H1 (cell line): ENCODE results near the gene PHGDH. TPM values are rescaled to one million over a fixed set of nuclear protein-coding genes. Genes with fewer than 3 reads are reported as not detected.

Experiments used
- CTCF ChIA-PET: fragments of 300-600 bp; sonication (Branson Sonifier 250); formaldehyde crosslinking; loops from one replicate; lab custom pipeline; 2021; ENCODE audit not compliant: partially characterized antibody; lab: Charles Lee
- POLR2A ChIA-PET: fragments of 300-600 bp; sonication (Branson Sonifier 250); formaldehyde crosslinking; loops from one replicate; lab custom pipeline; 2021; ENCODE audit warnings: inconsistent platforms; ENCODE audit not compliant: partially characterized antibody; lab: Charles Lee
- DNase-seq, 2 experiments: peaks; one replicate each; pipeline versions ENCODE4 v3.0.0 to v3.0.0-alpha.2; 2010 to 2022; ENCODE audit warnings: low spot score in 2 of 2, low read depth in 1 of 2, mixed read lengths in 1 of 2
- FAIRE-seq: peaks from 2 replicates; lab custom pipeline; 2011; peaks lifted over from hg19 to GRCh38; lab: Jason Lieb, UNC
- H2AFZ ChIP-seq: 2 replicates; pipeline ENCODE4 v1.8.1; 2012; ENCODE audit warnings: low read length, inconsistent platforms
- H2AK5ac ChIP-seq: 2 replicates; pipeline ENCODE4 v1.6.1; 2013; ENCODE audit warnings: low read depth, low read length
- H2BK120ac ChIP-seq: replicated peaks from 2 replicates; pipeline ENCODE3; 2013; ENCODE audit warnings: low read depth, low read length, inconsistent platforms
- H2BK12ac ChIP-seq: 2 replicates; pipeline ENCODE4 v1.6.1; 2013; ENCODE audit warnings: low read depth, low read length
- H2BK15ac ChIP-seq: 2 replicates; pipeline ENCODE4 v1.6.1; 2013; ENCODE audit warnings: low read length
- H2BK20ac ChIP-seq: 2 replicates; pipeline ENCODE4 v1.6.1; 2013; ENCODE audit warnings: low read length
- H2BK5ac ChIP-seq: 2 replicates; pipeline ENCODE4 v1.6.1; 2013; ENCODE audit warnings: low read depth, low read length
- H3K14ac ChIP-seq: 2 replicates; pipeline ENCODE4 v1.6.1; 2013; ENCODE audit warnings: inconsistent platforms; ENCODE audit not compliant: insufficient read length
- H3K18ac ChIP-seq: 2 replicates; pipeline ENCODE4 v1.6.1; 2013; ENCODE audit warnings: low read length; ENCODE audit errors: extremely low read depth
- H3K23ac ChIP-seq: 2 replicates; pipeline ENCODE4 v1.6.1; 2013; ENCODE audit warnings: inconsistent platforms; ENCODE audit not compliant: insufficient read length
- H3K23me2 ChIP-seq: 2 replicates; pipeline ENCODE4 v1.6.1; 2013; ENCODE audit warnings: low read depth, low read length
- H3K27ac ChIP-seq: 2 replicates; pipeline ENCODE4 v1.6.1; 2011; ENCODE audit warnings: low read depth, low read length, inconsistent platforms
- H3K27me3 ChIP-seq, 4 experiments: replicated peaks in 1 of 4; 1 replicate in 1 of 4; 2 replicates in 3 of 4; pipeline versions ENCODE4 v1.6.1 to v1.8.1; 2011 to 2013; ENCODE audit warnings: low read length in 3 of 4, mild to moderate bottlenecking in 3 of 4, inconsistent platforms in 2 of 4, mixed read lengths in 2 of 4, moderate library complexity in 1 of 4; ENCODE audit not compliant: control insufficient read depth in 3 of 4, insufficient read depth in 3 of 4; ENCODE audit errors: extremely low read depth in 1 of 4
- H3K36me3 ChIP-seq, 4 experiments: 2 replicates each; pipeline versions ENCODE4 v1.6.1 to v1.8.1; 2011 to 2013; ENCODE audit warnings: mild to moderate bottlenecking in 4 of 4, low read length in 3 of 4, moderate library complexity in 2 of 4, control low read depth in 1 of 4, inconsistent platforms in 1 of 4; ENCODE audit not compliant: insufficient read depth in 4 of 4, control insufficient read depth in 2 of 4
- H3K4ac ChIP-seq: replicated peaks from 2 replicates; pipeline ENCODE3; 2013; ENCODE audit warnings: low read length, low read depth, mixed read lengths, inconsistent platforms; ENCODE audit not compliant: insufficient read length
- H3K4me1 ChIP-seq, 4 experiments: replicated peaks in 1 of 4; 1 replicate in 1 of 4; 2 replicates in 3 of 4; pipeline versions ENCODE4 v1.6.1 to v1.8.1; 2011 to 2013; ENCODE audit warnings: low read length in 3 of 4, inconsistent platforms in 2 of 4, mixed read lengths in 1 of 4; ENCODE audit not compliant: insufficient read depth in 4 of 4, control insufficient read depth in 3 of 4
- H3K4me2 ChIP-seq, 2 experiments: 2 replicates each; pipeline versions ENCODE4 v1.6.1 to v1.8.1; 2011 to 2013; ENCODE audit warnings: low read depth in 2 of 2, low read length in 2 of 2, control low read depth in 1 of 2, inconsistent platforms in 1 of 2, mild to moderate bottlenecking in 1 of 2; ENCODE audit not compliant: insufficient read depth in 1 of 2
- H3K4me3 ChIP-seq, 4 experiments: fragments of 200-600, 300-600 bp in 1 of 4; sonication (generic), shearing (Covaris generic), sonication (Bioruptor Twin) in 1 of 4; 2 replicates each; pipeline versions ENCODE4 v1.5.1 to v1.8.1; 2011 to 2016; ENCODE audit warnings: low read length in 4 of 4, low read depth in 3 of 4, control low read depth in 2 of 4, inconsistent platforms in 2 of 4, mild to moderate bottlenecking in 2 of 4, mixed read lengths in 1 of 4, moderate library complexity in 1 of 4; ENCODE audit not compliant: insufficient read depth in 2 of 4; ENCODE audit errors: extremely low read depth in 1 of 4
- H3K56ac ChIP-seq: replicated peaks from 2 replicates; pipeline ENCODE3; 2013; ENCODE audit warnings: low read depth, mild to moderate bottlenecking, mixed read lengths, low read length, inconsistent platforms; ENCODE audit not compliant: insufficient read length
- H3K79me1 ChIP-seq: 2 replicates; pipeline ENCODE4 v1.6.1; 2013; ENCODE audit warnings: low read depth, low read length, control low read depth
- H3K79me2 ChIP-seq, 2 experiments: 2 replicates each; pipeline versions ENCODE4 v1.6.1 to v1.8.1; 2012 to 2013; ENCODE audit warnings: low read length in 2 of 2, mild to moderate bottlenecking in 2 of 2, inconsistent platforms in 1 of 2; ENCODE audit not compliant: insufficient read depth in 2 of 2, control insufficient read depth in 1 of 2
- H3K9ac ChIP-seq, 4 experiments: replicated peaks in 1 of 4; 1 replicate in 1 of 4; 2 replicates in 3 of 4; pipeline versions ENCODE4 v1.6.1 to v1.8.1; 2011 to 2013; ENCODE audit warnings: low read depth in 3 of 4, low read length in 3 of 4, control low read depth in 2 of 4, mild to moderate bottlenecking in 2 of 4, moderate library complexity in 2 of 4, inconsistent platforms in 1 of 4; ENCODE audit errors: extremely low read depth in 1 of 4
- H3K9me3 ChIP-seq, 2 experiments: 2 replicates each; pipeline versions ENCODE4 v1.6.1 to v1.8.1; 2012 to 2013; ENCODE audit warnings: mild to moderate bottlenecking in 2 of 2, moderate library complexity in 2 of 2, control low read depth in 1 of 2, inconsistent platforms in 1 of 2, low read depth in 1 of 2, low read length in 1 of 2, mixed read lengths in 1 of 2; ENCODE audit not compliant: insufficient read depth in 2 of 2
- H4K20me1 ChIP-seq, 2 experiments: replicated peaks in 1 of 2; 2 replicates each; pipeline versions ENCODE3 to v1.8.1; 2011 to 2013; ENCODE audit warnings: inconsistent platforms in 2 of 2, low read length in 2 of 2, mild to moderate bottlenecking in 1 of 2; ENCODE audit not compliant: insufficient read depth in 2 of 2, control insufficient read depth in 1 of 2
- H4K5ac ChIP-seq: 2 replicates; pipeline ENCODE4 v1.6.1; 2013; ENCODE audit warnings: low read length, low read depth, mixed read lengths, inconsistent platforms; ENCODE audit not compliant: insufficient read length
- H4K8ac ChIP-seq: 2 replicates; pipeline ENCODE4 v1.8.0; 2013; ENCODE audit warnings: mild to moderate bottlenecking, moderate library complexity, low read length, inconsistent platforms; ENCODE audit not compliant: insufficient read depth; ENCODE audit errors: extremely low read depth
- H4K91ac ChIP-seq: replicated peaks from 2 replicates; pipeline ENCODE3; 2013; ENCODE audit warnings: low read length, mixed read lengths, inconsistent platforms; ENCODE audit not compliant: insufficient read length
- CBX8 ChIP-seq: fragments of 300-800, 300-1000 bp; sonication (generic); IDR thresholded peaks from 2 replicates; pipeline ENCODE4 v1.7.1; 2016; ENCODE audit warnings: low read depth, low read length, borderline replicate concordance
- CREB1 ChIP-seq: IDR thresholded peaks from 2 replicates; pipeline ENCODE4 v1.6.1; 2012; ENCODE audit warnings: inconsistent platforms
- EP300 ChIP-seq, 2 experiments: IDR thresholded peaks; 1 replicate in 1 of 2; 2 replicates in 1 of 2; pipeline ENCODE4 v1.6.1; 2011 to 2012; ENCODE audit warnings: low read depth in 2 of 2, low read length in 2 of 2, mild to moderate bottlenecking in 2 of 2, borderline replicate concordance in 1 of 2, inconsistent platforms in 1 of 2, moderate library complexity in 1 of 2
- KDM5A ChIP-seq: fragments of 200-600 bp; IDR thresholded peaks from 2 replicates; pipeline ENCODE4 v1.7.1; 2012; ENCODE audit warnings: mild to moderate bottlenecking, low read length, inconsistent platforms, mixed read lengths
- RAD21 ChIP-seq, 2 experiments: IDR thresholded peaks in 1 of 2; conservative IDR thresholded peaks in 1 of 2; 2 replicates each; pipeline ENCODE4 v1.6.1; 2011; ENCODE audit warnings: low read depth in 2 of 2, low read length in 2 of 2, improper control_type of control experiment in 1 of 2, inconsistent platforms in 1 of 2, mild to moderate bottlenecking in 1 of 2, moderate library complexity in 1 of 2
- SIX5 ChIP-seq: IDR thresholded peaks from 2 replicates; pipeline ENCODE4 v1.6.1; 2011; ENCODE audit warnings: mild to moderate bottlenecking, low read depth, low read length
- SUZ12 ChIP-seq: fragments of 200-600 bp; sonication (generic); IDR thresholded peaks from 2 replicates; pipeline ENCODE4 v1.6.1; 2012; ENCODE audit warnings: mild to moderate bottlenecking, inconsistent platforms, low read length, moderate library complexity, mixed read lengths
- WGBS, 2 experiments: shearing (Covaris generic) in 1 of 2; methylation state at CpG; one replicate each; pipeline versions ENCODE4 v1.1.6 to v1.1.7; 2013 to 2015; ENCODE audit warnings: low lambda C conversion rate in 2 of 2, mixed read lengths in 2 of 2, inconsistent platforms in 1 of 2, low coverage in 1 of 2, missing lambda C conversion rate in 1 of 2; ENCODE audit not compliant: insufficient replicate concordance in 2 of 2, insufficient coverage in 1 of 2, insufficient read length in 1 of 2; ENCODE audit errors: extremely low coverage in 1 of 2, missing lambda C conversion rate in 1 of 2; 5-methylcytosine and 5-hydroxymethylcytosine counted together
- polyA plus RNA-seq, 7 experiments: library from polyadenylated mRNA; depleted of rRNA in 3 of 7; stranded (reverse) in 5 of 7; unstranded in 2 of 7; fragments of >200 nt in 5 of 7; fragments of 200-250 nt in 2 of 7; gene quantifications; 1 replicate in 5 of 7; 2 replicates in 1 of 7; 4 replicates in 1 of 7; pipeline versions ENCODE4 v1.2.1 to v1.2.3, GENCODE V29; 2011 to 2013; ENCODE audit warnings: missing spikeins in 2 of 7, mixed read lengths in 2 of 7
- total RNA-seq: library from RNA; stranded (reverse); fragmentation: NEBNext Ultra II Directional; extraction: Animal tissue kit (Norgen Biotek cat#: 25700); gene quantifications from 2 replicates; pipeline ENCODE4 v1.2.1, GENCODE V29; 2021

Gene PHGDH
- total and polyA plus RNA-seq, 2 of the 8 experiments (the other 6 are each of a cell fraction or from before 2014, with no cell fraction given): 358 to 687 TPM

GRCh38 chr1:119778886-119779560 is 67.3 kb downstream of the PHGDH start:
- Histone ChIP-seq H3K4me2 (no peak overlapping the region), H3K4me3 (no peak overlapping the region)

More at GRCh38 chr1:119778886-119779560, 67.3 kb downstream of the PHGDH start:
- no peak overlapping the region for H3K9ac ChIP-seq
- no peaks in the 10 kb centered on the region for H4K20me1 ChIP-seq
- H3K79me1 ChIP-seq: no peaks in the 10 kb centered on the region
- no peak overlapping the region for H2BK15ac ChIP-seq
- H2BK120ac ChIP-seq: no peak overlapping the region
- H2BK20ac ChIP-seq: no peak overlapping the region
- H2AFZ ChIP-seq: no peak overlapping the region
- FAIRE-seq (no peak), DNase-seq (no peak)
- no peak overlapping the region for H4K91ac ChIP-seq
- TF ChIP-seq CREB1 (no peak), SIX5 (no peak), EP300 (IDR thresholded peaks at IDR 0.05; ENCODE audit: borderline replicate concordance in 1 of 2, low read depth in 2 of 2, low read length in 2 of 2) (no peak), KDM5A (no peak), CBX8 (no peak), SUZ12 (no peak), RAD21 (IDR thresholded peaks at IDR 0.05 in 1 of 2, conservative IDR thresholded peaks at IDR 0.05 in 1 of 2; ENCODE audit: low read depth in 2 of 2, low read length in 2 of 2) (no peak)
- POLR2A ChIA-PET: interaction anchor here (1.0 to 1.6 kb wide), 3 partner anchors 24 to 91 kb away, joined by 3 to 5 read pairs (median 3); no protein-coding TSS in a partner anchor
- no peaks in the 10 kb centered on the region for H3K79me2 ChIP-seq
- H3K9me3 ChIP-seq: no peaks in the 10 kb centered on the region
- no peak overlapping the region for H3K18ac ChIP-seq
- H3K14ac ChIP-seq: no peak overlapping the region
- H3K56ac ChIP-seq: no peak overlapping the region
- no peak overlapping the region for H4K5ac ChIP-seq
- H3K27me3 ChIP-seq: no peaks in the 10 kb centered on the region
- H3K4me1 ChIP-seq: peaks cover 0 to under 1% (median 0%) of the 10 kb centered on the region in 4 experiments; a peak in 1 of 7 replicates
- H4K8ac ChIP-seq: no peak overlapping the region
- no peak overlapping the region for H3K23ac ChIP-seq
- H2BK12ac ChIP-seq: no peak overlapping the region
- no peaks in the 10 kb centered on the region for H3K23me2 ChIP-seq
- WGBS, 2 experiments: 95% methylated on average over 10 of the region's 13 CpGs; no CpG with 5 or more reads in 1 of the 2 experiments
- H3K4ac ChIP-seq: no peak overlapping the region
- no peaks in the 10 kb centered on the region for H3K36me3 ChIP-seq
- H2AK5ac ChIP-seq: no peak overlapping the region
- no peak overlapping the region for H3K27ac ChIP-seq
- CTCF ChIA-PET: interaction anchor here (0.6 to 2.9 kb wide), 4 partner anchors 23 to 65 kb away, joined by 3 to 9 read pairs (median 6); no protein-coding TSS in a partner anchor
- H2BK5ac ChIP-seq: no peak overlapping the region
